ENCODE measurements around the gene UCN3.

The UCN3 gene

GRCh38 chr10:5412277-5412941, 47.6 kb downstream of the UCN3 start, which contains the start of gene NET1:
TSS of gene NET1 (plus strand) at chr10:5412557. CDS start at chr10:5412693, 136 bp downstream.
- TF ChIP-seq GATA2 (IDR thresholded peaks at IDR 0.05; ENCODE audit: low read depth, low read length) (no peak), GATA3 (IDR thresholded peaks at IDR 0.05; ENCODE audit: low read depth, low read length) (no peak)

DNA sequence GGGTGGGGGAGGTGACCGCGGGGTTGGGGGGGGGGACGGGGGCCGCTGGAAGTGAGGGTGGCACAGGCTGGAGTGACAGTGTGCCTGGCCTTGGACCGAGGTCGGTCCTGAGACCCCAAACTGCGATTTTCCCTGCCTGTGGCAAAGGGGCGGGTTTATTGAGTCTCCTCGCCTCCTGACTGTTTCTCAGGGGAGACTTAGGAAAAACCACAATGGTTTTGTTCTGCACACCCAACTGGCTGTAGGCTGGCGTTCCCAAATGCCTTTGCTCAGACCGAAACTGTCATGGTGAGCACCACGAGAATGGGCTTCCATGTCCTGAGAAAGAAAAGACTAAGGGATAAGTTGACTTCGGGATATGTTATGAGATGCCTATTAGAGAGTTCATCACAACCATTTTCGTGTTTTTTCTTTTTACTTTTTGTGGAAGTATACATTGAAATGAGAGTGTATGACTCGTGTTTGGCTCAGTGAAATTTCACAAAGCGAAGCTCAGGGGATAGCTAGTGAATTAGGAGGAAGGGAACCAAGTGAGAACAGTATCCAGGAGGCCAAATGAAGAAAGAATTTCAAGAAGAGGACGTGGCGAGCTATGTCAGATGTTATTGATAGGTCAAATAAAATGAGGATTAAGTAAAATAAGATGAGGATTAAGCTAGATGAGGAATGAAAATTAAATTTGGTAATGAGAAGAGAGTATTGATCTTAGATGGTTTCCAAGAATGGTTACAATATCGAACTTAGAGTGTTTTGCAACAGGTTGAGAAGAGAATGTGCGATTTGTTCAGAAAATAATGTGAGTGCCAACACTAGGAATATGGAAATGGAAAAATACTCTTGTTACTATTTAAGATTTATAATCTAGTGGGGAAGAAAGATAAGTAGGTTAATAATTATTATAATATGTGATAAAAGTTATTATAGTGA, 48.5 kb downstream of the UCN3 start:
- TF ChIP-seq GATA2 (IDR thresholded peaks at IDR 0.05; ENCODE audit: low read depth, low read length) (no peak), GATA3 (IDR thresholded peaks at IDR 0.05; ENCODE audit: low read depth, low read length) (no peak)

DNA sequence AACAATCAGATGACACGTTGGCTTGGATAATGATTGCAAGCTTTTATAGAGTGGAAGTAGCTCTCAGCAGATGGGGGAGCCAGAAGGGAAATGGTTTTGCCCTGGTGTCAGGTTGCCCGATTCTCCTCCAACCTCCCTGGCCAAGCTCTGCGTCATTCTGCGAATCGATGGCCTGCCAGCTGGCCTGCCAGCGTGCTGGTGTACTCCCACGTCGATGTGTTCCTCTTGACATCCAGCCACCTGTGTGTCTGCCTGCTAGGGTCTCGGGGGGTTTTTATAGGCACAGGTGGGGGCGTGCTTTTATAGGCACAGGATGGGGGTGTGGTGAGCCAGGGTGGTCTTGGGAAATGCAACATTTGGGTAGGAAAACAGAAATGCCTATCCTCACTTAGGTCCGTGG, 52.2 kb downstream of the UCN3 start:
- TF ChIP-seq GATA2 (IDR thresholded peaks at IDR 0.05; ENCODE audit: low read depth, low read length) = no peak
- no peak for TF ChIP-seq GATA3 (IDR thresholded peaks at IDR 0.05; ENCODE audit: low read depth, low read length)

DNA sequence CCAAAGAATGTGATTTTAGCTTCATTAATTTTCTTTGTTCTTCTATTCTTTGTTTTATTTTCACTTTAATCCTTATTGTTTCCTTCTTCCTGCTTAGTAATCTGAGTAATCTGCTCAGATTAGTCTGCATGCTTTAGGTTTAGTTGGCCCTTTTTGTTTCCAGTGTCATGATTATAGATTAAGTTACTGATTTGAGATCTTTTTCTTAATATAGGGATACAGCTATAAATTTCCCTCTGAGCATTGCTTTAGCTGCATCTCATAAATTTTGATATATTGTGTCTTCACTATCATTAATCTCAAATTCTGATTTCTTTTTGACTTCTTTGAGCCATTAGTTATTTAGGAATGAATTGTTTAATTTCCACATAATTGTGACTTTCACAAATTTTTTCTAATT, 53.8 kb downstream of the UCN3 start:
- TF ChIP-seq GATA2 (IDR thresholded peaks at IDR 0.05; ENCODE audit: low read depth, low read length) (no peak), GATA3 (IDR thresholded peaks at IDR 0.05; ENCODE audit: low read depth, low read length) (no peak)

DNA sequence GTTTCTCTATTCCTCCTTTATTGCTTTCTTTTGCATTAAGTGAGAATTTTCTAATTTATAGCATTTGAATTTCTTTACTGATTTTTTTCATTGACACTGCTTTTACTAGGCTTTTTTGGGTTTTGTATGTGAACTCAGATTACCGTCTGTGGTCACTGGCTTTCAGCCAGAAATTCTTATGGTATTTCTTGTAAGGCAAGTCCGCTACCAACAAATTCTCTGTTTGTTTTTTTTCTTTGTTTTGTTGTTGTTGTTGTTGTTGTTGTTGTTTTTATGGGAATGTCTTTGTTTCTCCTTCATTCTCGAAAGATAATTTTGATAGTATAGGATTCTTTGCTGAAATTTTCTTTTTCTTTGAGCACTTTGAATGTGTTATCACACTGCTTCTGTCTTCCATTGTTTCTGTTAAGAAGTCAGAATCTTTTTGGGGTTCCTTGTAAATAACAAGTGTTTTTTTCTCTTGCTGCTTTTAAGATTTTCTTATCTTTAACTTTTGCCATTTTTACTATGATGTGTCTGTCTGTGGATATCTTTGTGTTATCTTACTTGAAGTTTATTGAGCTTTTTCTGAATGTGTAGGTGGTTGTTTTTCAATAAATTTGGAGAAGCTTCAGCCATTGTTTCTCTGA, 54.8 kb downstream of the UCN3 start:
- no peak for TF ChIP-seq GATA3 (IDR thresholded peaks at IDR 0.05; ENCODE audit: low read depth, low read length)
- no peak for TF ChIP-seq GATA2 (IDR thresholded peaks at IDR 0.05; ENCODE audit: low read depth, low read length)

- no peak for TF ChIP-seq GATA3 (IDR thresholded peaks at IDR 0.05; ENCODE audit: low read depth, low read length)
- no peak for TF ChIP-seq GATA2 (IDR thresholded peaks at IDR 0.05; ENCODE audit: low read depth, low read length)
These were observed 59.0 kb downstream of the UCN3 start for GRCh38 chr10:5423771-5424170.
